ENCODE results near the gene SLC38A11. TPM values are rescaled to one million over a fixed set of nuclear protein-coding genes. Genes with fewer than 3 reads are reported as not detected.

Gene SLC38A11
- polyA plus RNA-seq, 1 experiment = 0.52 TPM

GRCh38 chr2:164953279-164953678 is 2.0 kb downstream of the SLC38A11 start:
- Histone ChIP-seq H3K27ac (ENCODE audit: low read depth, low read length) (no peak overlapping the region), H3K27me3 (ENCODE audit: control insufficient read depth, insufficient read depth, low read length) (no peaks in the 10 kb centered on the region), H3K4me3 (ENCODE audit: low read depth, low read length) (no peak overlapping the region), H3K9me3 (ENCODE audit: control insufficient read depth, insufficient read depth, low read length) (no peaks in the 10 kb centered on the region)
- POLR2A ChIA-PET = no interaction called here
- no peak for TF ChIP-seq CTCF (IDR thresholded peaks at IDR 0.05; ENCODE audit: low read depth, low read length)
- no peak for DNase-seq (ENCODE audit: low read depth, low spot score)
- CTCF ChIA-PET = no interaction called here

- no peak overlapping the region for H3K4me3 ChIP-seq (ENCODE audit: low read depth, low read length)
- H3K27ac ChIP-seq (ENCODE audit: low read depth, low read length) = no peak overlapping the region
- DNase-seq (ENCODE audit: low read depth, low spot score) = no peak
- H3K27me3 ChIP-seq (ENCODE audit: control insufficient read depth, insufficient read depth, low read length) = no peaks in the 10 kb centered on the region
- TF ChIP-seq CTCF (IDR thresholded peaks at IDR 0.05; ENCODE audit: low read depth, low read length) = no peak
- ChIA-PET CTCF (interaction anchor here (0.7 to 0.9 kb wide), 2 partner anchors 110 to 235 kb away, joined by 3 read pairs; partner anchors contain the start of gene COBLL1), POLR2A (no interaction called here)
- H3K9me3 ChIP-seq (ENCODE audit: control insufficient read depth, insufficient read depth, low read length) = no peaks in the 10 kb centered on the region
These were observed 3.1 kb downstream of the SLC38A11 start for GRCh38 chr2:164952057-164952702.

GRCh38 chr2:164948540-164948939 is 6.8 kb downstream of the SLC38A11 start:
- H3K27me3 ChIP-seq (ENCODE audit: control insufficient read depth, insufficient read depth, low read length) = no peaks in the 10 kb centered on the region
- ChIA-PET CTCF (interaction anchor here (1.9 kb wide), 1 partner anchor 68 kb away, joined by 4 read pairs; no protein-coding TSS in a partner anchor), POLR2A (no interaction called here)
- DNase-seq (ENCODE audit: low read depth, low spot score) = no peak
- no peak overlapping the region for H3K27ac ChIP-seq (ENCODE audit: low read depth, low read length)
- no peak overlapping the region for H3K4me3 ChIP-seq (ENCODE audit: low read depth, low read length)
- no peak for TF ChIP-seq CTCF (IDR thresholded peaks at IDR 0.05; ENCODE audit: low read depth, low read length)
- H3K9me3 ChIP-seq (ENCODE audit: control insufficient read depth, insufficient read depth, low read length) = no peaks in the 10 kb centered on the region

- CTCF ChIA-PET = interaction anchor here (1.9 kb wide), 1 partner anchor 69 kb away, joined by 4 read pairs; no protein-coding TSS in a partner anchor
- POLR2A ChIA-PET = no interaction called here
- no peaks in the 10 kb centered on the region for H3K27me3 ChIP-seq (ENCODE audit: control insufficient read depth, insufficient read depth, low read length)
These were observed 8.0 kb downstream of the SLC38A11 start for GRCh38 chr2:164947281-164947680.

More at GRCh38 chr2:164947281-164947680, 8.0 kb downstream of the SLC38A11 start:
- TF ChIP-seq CTCF (IDR thresholded peaks at IDR 0.05; ENCODE audit: low read depth, low read length) = no peak
- no peak overlapping the region for H3K4me3 ChIP-seq (ENCODE audit: low read depth, low read length)
- no peaks in the 10 kb centered on the region for H3K9me3 ChIP-seq (ENCODE audit: control insufficient read depth, insufficient read depth, low read length)
- no peak overlapping the region for H3K27ac ChIP-seq (ENCODE audit: low read depth, low read length)
- DNase-seq (ENCODE audit: low read depth, low spot score) = no peak
